K562 (cell line): ENCODE results near the gene ERVFRD-1. TPM values are rescaled to one million over a fixed set of nuclear protein-coding genes. Genes with fewer than 3 reads are reported as not detected.

Experiments
- ATAC-seq: fragments of 200-7000 bp; cut with Tn5 transposase; 3 replicates; pipeline ENCODE4 v1.9.1; 2020; ENCODE audit warnings: moderate library complexity
- BruUV-seq: library from RNA; stranded (reverse); fragments of 400-500 nt; replicated peaks from 2 replicates; lab custom pipeline; 2021; lab: Mats Ljungman, UMichigan
- CTCF ChIA-PET: fragments of 300-600 bp; formaldehyde crosslinking; extraction: SDS; loops from one replicate; lab custom pipeline; 2021; ENCODE audit warnings: low intra/inter-chr PET ratio; lab: Yijun Ruan, JAX
- POLR2A ChIA-PET: fragments of 300-600, 350-650 bp; sonication (Branson Sonifier 250); formaldehyde crosslinking; extraction: SDS; loops from one replicate; lab custom pipeline; 2021; ENCODE audit warnings: antibody characterized with exemption, inconsistent platforms; lab: Yijun Ruan, JAX
- DNase-seq, 4 experiments: peaks; one replicate each; pipeline versions ENCODE4 v3.0.0 to v3.0.0-alpha.2; 2011 to 2018; ENCODE audit warnings: low spot score in 3 of 4, mixed read lengths in 3 of 4; ENCODE audit errors: extremely low read depth in 1 of 4
- FAIRE-seq: peaks from 2 replicates; lab custom pipeline; 2011; peaks lifted over from hg19 to GRCh38; lab: Jason Lieb, UNC
- H2AFZ ChIP-seq: 2 replicates; pipeline ENCODE4 v1.6.0; 2011; ENCODE audit warnings: low read depth, low read length, control low read depth, inconsistent platforms
- H3K27ac ChIP-seq: fragments of 200-600 bp; 3 replicates; pipeline ENCODE4 v1.8.0; 2011; ENCODE audit warnings: low read depth, mild to moderate bottlenecking, control low read depth, inconsistent platforms, low read length, moderate library complexity, mixed read lengths; ENCODE audit errors: extremely low read depth
- H3K27me3 ChIP-seq, 2 experiments: fragments of 300-600 bp in 1 of 2; 2 replicates in 1 of 2; 3 replicates in 1 of 2; pipeline versions ENCODE4 v1.6.0 to v1.8.0; 2011; ENCODE audit warnings: inconsistent platforms in 2 of 2, low read length in 2 of 2, mild to moderate bottlenecking in 1 of 2, mixed read lengths in 1 of 2, moderate library complexity in 1 of 2; ENCODE audit not compliant: control insufficient read depth in 2 of 2, insufficient read depth in 2 of 2
- H3K36me3 ChIP-seq: fragments of 300-600 bp; 3 replicates; pipeline ENCODE4 v1.8.0; 2011; ENCODE audit warnings: mild to moderate bottlenecking, low read length, inconsistent platforms; ENCODE audit not compliant: control insufficient read depth, insufficient read depth
- H3K4me1 ChIP-seq, 2 experiments: fragments of 200-600 bp in 1 of 2; replicated peaks in 1 of 2; 2 replicates in 1 of 2; 3 replicates in 1 of 2; pipeline versions ENCODE4 v1.5.1 to v1.8.0; 2011; ENCODE audit warnings: inconsistent platforms in 2 of 2, low read length in 2 of 2, mild to moderate bottlenecking in 1 of 2, mixed read lengths in 1 of 2, moderate library complexity in 1 of 2; ENCODE audit not compliant: control insufficient read depth in 2 of 2, insufficient read depth in 2 of 2
- H3K4me2 ChIP-seq: 2 replicates; pipeline ENCODE4 v1.6.1; 2011; ENCODE audit warnings: low read length, control low read depth, inconsistent platforms, mixed read lengths; ENCODE audit not compliant: insufficient read depth
- H3K4me3 ChIP-seq: fragments of 200-600 bp; sonication (generic), shearing (Covaris generic); 2 replicates; pipeline ENCODE4 v1.5.1; 2016; ENCODE audit warnings: control low read depth, inconsistent platforms
- H3K79me2 ChIP-seq: fragments of 200-600 bp; 3 replicates; pipeline ENCODE4 v1.8.0; 2011; ENCODE audit warnings: low read length, inconsistent platforms; ENCODE audit not compliant: control insufficient read depth, insufficient read depth
- H3K9ac ChIP-seq, 2 experiments: 2 replicates each; pipeline versions ENCODE4 v1.6.0 to v1.6.1; 2011; ENCODE audit warnings: low read depth in 2 of 2, low read length in 2 of 2, control low read depth in 1 of 2, inconsistent platforms in 1 of 2, mild to moderate bottlenecking in 1 of 2, mixed read lengths in 1 of 2; ENCODE audit not compliant: insufficient read depth in 1 of 2
- H3K9me1 ChIP-seq: one replicate; pipeline ENCODE4 v1.6.0; 2011; ENCODE audit warnings: inconsistent platforms, mild to moderate bottlenecking, low read length, moderate library complexity; ENCODE audit not compliant: control insufficient read depth, insufficient read depth
- H3K9me3 ChIP-seq: replicated peaks from 2 replicates; pipeline ENCODE4 v1.5.1; 2011; ENCODE audit warnings: low read depth, low read length, inconsistent platforms; ENCODE audit not compliant: control insufficient read depth, insufficient read depth
- H4K20me1 ChIP-seq: replicated peaks from 2 replicates; pipeline ENCODE4 v1.6.1; 2011; ENCODE audit warnings: low read length, inconsistent platforms, mixed read lengths; ENCODE audit not compliant: control insufficient read depth, insufficient read depth
- NR3C1 ChIP-seq: sonication (generic); formaldehyde crosslinking; IDR thresholded peaks from 2 replicates; pipeline ENCODE4 v1.8.1; 2022; ENCODE audit warnings: missing genetic modification reagents
- ZNF354B ChIP-seq: fragments of 250-450 bp; sonication (Bioruptor Pico); IDR thresholded peaks from 2 replicates; pipeline ENCODE4 v1.4.0; 2020
- ZNF79 ChIP-seq: fragments of 250-450 bp; sonication (Bioruptor Pico); IDR thresholded peaks from 2 replicates; pipeline ENCODE4 v1.4.0; 2020; ENCODE audit warnings: low read depth, mild to moderate bottlenecking, moderate library complexity
- WGBS: fragments of 100-300 bp; shearing (Covaris generic); methylation state at CpG from one replicate; pipeline ENCODE4 v1.1.6; 2016; ENCODE audit warnings: low coverage, mixed read lengths; ENCODE audit not compliant: insufficient coverage; ENCODE audit errors: missing lambda C conversion rate; 5-methylcytosine and 5-hydroxymethylcytosine counted together
- in situ Hi-C: fragments of 300-500 bp; cut with MboI; formaldehyde crosslinking; loops from 4 replicates; pipeline ENCODE4 v1.15.0; 2018; ENCODE audit warnings: inconsistent platforms, mixed read lengths
- intact Hi-C: fragments of 100-400 bp; cut with micrococcal nuclease; formaldehyde crosslinking; loops from 2 replicates; pipeline ENCODE4 v1.14.2; 2022
- polyA plus RNA-seq, 8 experiments: library from polyadenylated mRNA; depleted of rRNA in 4 of 8; stranded (reverse) in 5 of 8; unstranded in 3 of 8; fragments of >200 nt; fragmentation: Nextera tagmentation in 2 of 8; fragmentation: Illumina TruSeq in 1 of 8; extraction: Ambion mirVana in 2 of 8; extraction: Trizol in 1 of 8; gene quantifications; 2 replicates each; pipeline versions ENCODE4 v1.2.1 to v1.2.3, GENCODE V29; 2011 to 2014; ENCODE audit warnings: inconsistent platforms in 1 of 8, missing spikeins in 1 of 8
- total RNA-seq, 7 experiments: library from RNA; depleted of rRNA in 6 of 7; stranded (reverse); fragments of >200 nt in 6 of 7; fragmentation: Illumina TruSeq in 2 of 7; extraction: Trizol in 2 of 7; gene quantifications; 2 replicates each; pipeline versions ENCODE4 v1.2.1 to v1.2.3, GENCODE V29; 2011 to 2021; ENCODE audit warnings: low replicate concordance in 1 of 7
- TF ChIP-seq, protein P1 (sequence below), 2 experiments: fragments of 150-350 bp in 1 of 2; IDR thresholded peaks; 2 replicates each; pipeline ENCODE4 v1.6.1; 2012 to 2016; ENCODE audit warnings: low read depth in 2 of 2, low read length in 2 of 2, mild to moderate bottlenecking in 1 of 2, moderate library complexity in 1 of 2

ERVFRD-1 gene
- total and polyA plus RNA-seq, 9 of the 15 experiments (the other 6 are each of a cell fraction or from before 2014, with no cell fraction given), result 0.05 to 0.14 (median 0.09) TPM; not detected in 2

DNA sequence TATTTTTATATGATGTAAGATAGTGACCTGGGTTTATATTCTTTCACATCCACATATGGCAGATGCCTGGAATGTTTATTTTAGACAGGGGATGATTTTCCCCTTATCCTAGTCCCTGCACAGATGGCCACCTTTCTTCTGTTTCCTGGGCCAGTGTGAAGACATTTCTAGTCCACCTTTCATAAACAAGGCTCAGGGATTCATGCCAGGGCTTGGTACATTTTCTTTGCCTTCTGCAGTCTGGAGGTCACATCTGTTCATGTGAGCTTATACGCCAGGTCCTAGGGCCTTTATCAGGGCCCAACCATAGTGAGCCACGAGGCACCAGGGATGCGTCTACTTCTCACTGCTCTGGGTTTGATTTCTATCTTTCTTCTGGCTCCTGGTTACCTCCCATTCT, 38.0 kb upstream of the ERVFRD-1 start:
- H3K36me3 ChIP-seq, result no peaks in the 10 kb centered on the region
- WGBS, result 17% methylated on average over 3 of the region's 3 CpGs
- no TSS peak for BruUV-seq
- H3K9me3 ChIP-seq, result no peaks in the 10 kb centered on the region
- H3K9ac ChIP-seq, result no peak overlapping the region
- CTCF ChIA-PET, result no interaction called here
- TF ChIP-seq NR3C1, result no peak
- TF ChIP-seq ZNF354B (CRISPR knock-in tag), result no peak
- no peak for TF ChIP-seq ZNF79
- TF ChIP-seq, protein P1, sequence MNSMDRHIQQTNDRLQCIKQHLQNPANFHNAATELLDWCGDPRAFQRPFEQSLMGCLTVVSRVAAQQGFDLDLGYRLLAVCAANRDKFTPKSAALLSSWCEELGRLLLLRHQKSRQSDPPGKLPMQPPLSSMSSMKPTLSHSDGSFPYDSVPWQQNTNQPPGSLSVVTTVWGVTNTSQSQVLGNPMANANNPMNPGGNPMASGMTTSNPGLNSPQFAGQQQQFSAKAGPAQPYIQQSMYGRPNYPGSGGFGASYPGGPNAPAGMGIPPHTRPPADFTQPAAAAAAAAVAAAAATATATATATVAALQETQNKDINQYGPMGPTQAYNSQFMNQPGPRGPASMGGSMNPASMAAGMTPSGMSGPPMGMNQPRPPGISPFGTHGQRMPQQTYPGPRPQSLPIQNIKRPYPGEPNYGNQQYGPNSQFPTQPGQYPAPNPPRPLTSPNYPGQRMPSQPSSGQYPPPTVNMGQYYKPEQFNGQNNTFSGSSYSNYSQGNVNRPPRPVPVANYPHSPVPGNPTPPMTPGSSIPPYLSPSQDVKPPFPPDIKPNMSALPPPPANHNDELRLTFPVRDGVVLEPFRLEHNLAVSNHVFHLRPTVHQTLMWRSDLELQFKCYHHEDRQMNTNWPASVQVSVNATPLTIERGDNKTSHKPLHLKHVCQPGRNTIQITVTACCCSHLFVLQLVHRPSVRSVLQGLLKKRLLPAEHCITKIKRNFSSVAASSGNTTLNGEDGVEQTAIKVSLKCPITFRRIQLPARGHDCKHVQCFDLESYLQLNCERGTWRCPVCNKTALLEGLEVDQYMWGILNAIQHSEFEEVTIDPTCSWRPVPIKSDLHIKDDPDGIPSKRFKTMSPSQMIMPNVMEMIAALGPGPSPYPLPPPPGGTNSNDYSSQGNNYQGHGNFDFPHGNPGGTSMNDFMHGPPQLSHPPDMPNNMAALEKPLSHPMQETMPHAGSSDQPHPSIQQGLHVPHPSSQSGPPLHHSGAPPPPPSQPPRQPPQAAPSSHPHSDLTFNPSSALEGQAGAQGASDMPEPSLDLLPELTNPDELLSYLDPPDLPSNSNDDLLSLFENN (IDR thresholded peaks at IDR 0.05; ENCODE audit: low read depth in 2 of 2, low read length in 2 of 2), result no peak
- peaks cover 0 to 17% of the 10 kb centered on the region in 2 experiments; a peak in 2 of 5 replicates for H3K27me3 ChIP-seq
- DNase-seq (no peak), FAIRE-seq (no peak), ATAC-seq (no peak)
- no peak overlapping the region for H2AFZ ChIP-seq
- H4K20me1 ChIP-seq, result no peaks in the 10 kb centered on the region
- H3K4me1 ChIP-seq, result no peaks in the 10 kb centered on the region; a peak in 2 of 5 replicates
- POLR2A ChIA-PET, result no interaction called here
- H3K79me2 ChIP-seq, result no peaks in the 10 kb centered on the region
- no peaks in the 10 kb centered on the region for H3K9me1 ChIP-seq
- H3K27ac ChIP-seq, result no peak overlapping the region
- H3K4me2 ChIP-seq, result no peak overlapping the region
- H3K4me3 ChIP-seq, result no peak overlapping the region
- intact Hi-C loops, result loop anchor here (10.0 kb wide), 1 partner anchor 195 kb away; no protein-coding TSS in a partner anchor
- in situ Hi-C loops, result no loop called here
